ENCODE measurements around the gene NAP1L4.

Gene NAP1L4

GRCh38 chr11:2915473-2915872 lies 76.7 kb downstream of the NAP1L4 start:
- no peak overlapping the region for H3K4me3 ChIP-seq (ENCODE audit: control insufficient read depth, low read depth, low read length)
- DNase-seq (ENCODE audit: low read depth), result no peak
- TF ChIP-seq CTCF (IDR thresholded peaks at IDR 0.05; ENCODE audit: control insufficient read depth, insufficient read depth, low read depth, low read length, missing control alignments), result no peak

- no peak overlapping the region for H3K4me3 ChIP-seq (ENCODE audit: control insufficient read depth, low read depth, low read length)
- TF ChIP-seq CTCF (IDR thresholded peaks at IDR 0.05; ENCODE audit: control insufficient read depth, insufficient read depth, low read depth, low read length, missing control alignments), result no peak
- no peak for DNase-seq (ENCODE audit: low read depth)
Measured at GRCh38 chr11:2914455-2915195, 77.5 kb downstream of the NAP1L4 start.

GRCh38 chr11:2913776-2914175 lies 78.4 kb downstream of the NAP1L4 start:
- no peak for TF ChIP-seq CTCF (IDR thresholded peaks at IDR 0.05; ENCODE audit: control insufficient read depth, insufficient read depth, low read depth, low read length, missing control alignments)
- no peak for DNase-seq (ENCODE audit: low read depth)
- no peak overlapping the region for H3K4me3 ChIP-seq (ENCODE audit: control insufficient read depth, low read depth, low read length)

- no peak for TF ChIP-seq CTCF (IDR thresholded peaks at IDR 0.05; ENCODE audit: control insufficient read depth, insufficient read depth, low read depth, low read length, missing control alignments)
- no peak overlapping the region for H3K4me3 ChIP-seq (ENCODE audit: control insufficient read depth, low read depth, low read length)
- DNase-seq (ENCODE audit: low read depth), result no peak
Measured at GRCh38 chr11:2913019-2913431, 79.1 kb downstream of the NAP1L4 start.

- no peak for DNase-seq (ENCODE audit: low read depth)
- H3K4me3 ChIP-seq (ENCODE audit: control insufficient read depth, low read depth, low read length), result no peak overlapping the region
- TF ChIP-seq CTCF (IDR thresholded peaks at IDR 0.05; ENCODE audit: control insufficient read depth, insufficient read depth, low read depth, low read length, missing control alignments), result no peak
Measured at GRCh38 chr11:2912498-2912897, 79.6 kb downstream of the NAP1L4 start.

GRCh38 chr11:2911785-2912391 lies 80.2 kb downstream of the NAP1L4 start:
- no peak for TF ChIP-seq CTCF (IDR thresholded peaks at IDR 0.05; ENCODE audit: control insufficient read depth, insufficient read depth, low read depth, low read length, missing control alignments)
- H3K4me3 ChIP-seq (ENCODE audit: control insufficient read depth, low read depth, low read length), result no peak overlapping the region
- DNase-seq (ENCODE audit: low read depth), result no peak

All from AG09309 (cell line).